Activated CD4-positive, alpha-beta T cell treated with anti-CD3 and anti-CD28 coated beads, Interleukin-2, Interleukin-6, amounts not matched to agents 100 ng/mL and 50 ng/mL, durations not matched to agents 16 hours and 8 hours (primary cell): ENCODE data around the gene PBX2.
"Not testable (repeated sequence)": the region's sequence is repeated elsewhere in the genome, so short reads cannot be mapped to it uniquely, and the experiment has no call there.

Experiments
- DNase-seq: peaks from one replicate; pipeline ENCODE4 v3.0.0-alpha.2; 2020

The PBX2 gene

GRCh38 chr6:32202186-32202585 is 12.2 kb upstream of the PBX2 start:
- no peak for DNase-seq

- DNase-seq, result no peak
Measured at GRCh38 chr6:32200711-32201475, 10.9 kb upstream of the PBX2 start.

- no peak for DNase-seq
Measured at GRCh38 chr6:32198866-32199265, 8.9 kb upstream of the PBX2 start.

GRCh38 chr6:32198345-32198696 is 8.3 kb upstream of the PBX2 start:
- no peak for DNase-seq

- no peak for DNase-seq
Measured at GRCh38 chr6:32196682-32197616, 6.9 kb upstream of the PBX2 start.

GRCh38 chr6:32195902-32196681 is 6.1 kb upstream of the PBX2 start:
- peak; percentile 77 for DNase-seq

GRCh38 chr6:32195652-32195901 is 5.6 kb upstream of the PBX2 start:
- peak; percentile 100 for DNase-seq

GRCh38 chr6:32194825-32195651 is 5.0 kb upstream of the PBX2 start:
- peak; percentile 50 for DNase-seq

- DNase-seq, result no peak
Measured at GRCh38 chr6:32194388-32194787, 4.4 kb upstream of the PBX2 start.

GRCh38 chr6:32193096-32193495 is 3.1 kb upstream of the PBX2 start:
- DNase-seq, result not testable (repeated sequence)

GRCh38 chr6:32192608-32193039 is 2.6 kb upstream of the PBX2 start, which contains the start of gene GPSM3:
TSS of gene GPSM3 (minus strand) at chr6:32192643. CDS start at chr6:32192513, 130 bp downstream.
- DNase-seq, result peak; percentile 74

- DNase-seq, result no peak
Measured at GRCh38 chr6:32191696-32192607, 1.9 kb upstream of the PBX2 start.

- DNase-seq, result no peak
Measured at GRCh38 chr6:32190911-32191677, 1.1 kb upstream of the PBX2 start.

GRCh38 chr6:32189742-32190053 is 304 bp downstream of the PBX2 start:
- no peak for DNase-seq

- DNase-seq, result no peak
Measured at GRCh38 chr6:32189069-32189741, 797 bp downstream of the PBX2 start.

- no peak for DNase-seq
Measured at GRCh38 chr6:32188381-32189068, 1.5 kb downstream of the PBX2 start.

GRCh38 chr6:32187725-32188380 is 2.1 kb downstream of the PBX2 start:
- DNase-seq, result not testable (repeated sequence)

- no peak for DNase-seq
Measured at GRCh38 chr6:32187009-32187709, 2.8 kb downstream of the PBX2 start.
